Karpas-422 (cell line): Measurements from ENCODE around the gene ODF4. TPM values are rescaled to one million over a fixed set of nuclear protein-coding genes. Genes with fewer than 3 reads are reported as not detected.

Experiments
- DNase-seq: peaks from one replicate; pipeline ENCODE4 v3.0.0-alpha.2; 2015
- H2AFZ ChIP-seq: fragments of 200-600 bp; sonication (generic); 2 replicates; pipeline ENCODE4 v1.6.1; 2014; ENCODE audit warnings: antibody characterized with exemption, low read length, mixed read lengths
- H3K27ac ChIP-seq: fragments of 200-600 bp; sonication (generic); 2 replicates; pipeline ENCODE4 v1.5.1; 2014; ENCODE audit warnings: mild to moderate bottlenecking, low read length, moderate library complexity
- H3K27me3 ChIP-seq: fragments of 200-600 bp; sonication (generic); 2 replicates; pipeline ENCODE4 v1.6.1; 2014; ENCODE audit warnings: low read length, mixed read lengths
- H3K36me3 ChIP-seq: fragments of 200-600 bp; sonication (generic); 2 replicates; pipeline ENCODE4 v1.6.1; 2014; ENCODE audit warnings: low read length, mixed read lengths; ENCODE audit not compliant: insufficient read depth
- H3K4me1 ChIP-seq: fragments of 200-600 bp; sonication (generic); 2 replicates; pipeline ENCODE4 v1.6.1; 2014; ENCODE audit warnings: mild to moderate bottlenecking, low read length, mixed read lengths
- H3K4me2 ChIP-seq: fragments of 200-600 bp; sonication (generic); 2 replicates; pipeline ENCODE4 v1.6.1; 2014; ENCODE audit warnings: low read length, low read depth, mild to moderate bottlenecking; ENCODE audit not compliant: poor library complexity, severe bottlenecking
- H3K4me3 ChIP-seq: fragments of 200-600 bp; sonication (generic); 2 replicates; pipeline ENCODE4 v1.5.1; 2014; ENCODE audit warnings: mild to moderate bottlenecking, antibody characterized with exemption, low read length, mixed read lengths
- H3K79me2 ChIP-seq: fragments of 200-600 bp; sonication (generic); 2 replicates; pipeline ENCODE4 v1.6.1; 2014; ENCODE audit warnings: mild to moderate bottlenecking, low read length, mixed read lengths
- H3K9ac ChIP-seq: fragments of 200-600 bp; sonication (generic); 2 replicates; pipeline ENCODE4 v1.6.0; 2014; ENCODE audit warnings: low read length
- H3K9me2 ChIP-seq: fragments of 200-600 bp; sonication (generic), shearing (Covaris generic); replicated peaks from 2 replicates; pipeline ENCODE4 v1.6.0; 2014; ENCODE audit warnings: mild to moderate bottlenecking, low read length, moderate library complexity; ENCODE audit not compliant: insufficient read depth
- H3K9me3 ChIP-seq: fragments of 300-700, 200-600 bp; sonication (generic); 2 replicates; pipeline ENCODE4 v1.6.1; 2014; ENCODE audit warnings: low read length, mixed read lengths
- H4K20me1 ChIP-seq: fragments of 200-600 bp; sonication (generic); 2 replicates; pipeline ENCODE4 v1.6.1; 2014; ENCODE audit warnings: mild to moderate bottlenecking, antibody characterized with exemption, low read length, low read depth; ENCODE audit not compliant: insufficient read depth
- total RNA-seq: library from RNA; depleted of rRNA; stranded (reverse); fragments of >200 nt; shearing (Covaris generic); gene quantifications from 2 replicates; pipeline ENCODE4 v1.2.3, GENCODE V29; 2014; ENCODE audit warnings: low replicate concordance

Gene ODF4
- total RNA-seq, 1 experiment from 2014 or later, result not detected

DNA sequence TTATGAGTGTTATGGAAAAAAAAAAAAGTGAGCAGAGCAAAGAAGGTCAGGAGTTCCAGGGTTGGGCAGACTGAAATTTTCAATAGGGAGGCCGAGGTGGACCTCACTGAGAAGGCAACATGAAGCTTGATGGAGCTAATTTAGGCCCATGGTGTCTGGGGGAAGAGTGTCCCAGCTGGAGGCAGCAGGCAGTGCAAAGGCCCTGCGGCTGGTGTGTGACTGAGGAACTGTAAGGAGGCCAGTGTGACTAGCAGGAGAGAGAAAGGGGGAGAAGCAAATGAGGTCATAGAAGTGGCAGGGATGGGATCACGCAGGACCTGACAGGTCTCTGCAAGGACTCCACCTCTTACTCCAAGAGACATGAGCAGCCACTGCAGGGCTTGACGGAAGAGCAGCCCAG is 19.4 kb upstream of the ODF4 start:
- Histone ChIP-seq H3K9me3 (no peaks in the 10 kb centered on the region), H3K27me3 (no peaks in the 10 kb centered on the region), H3K36me3 (no peaks in the 10 kb centered on the region), H2AFZ (no peak overlapping the region), H3K79me2 (no peaks in the 10 kb centered on the region), H3K4me3 (no peak overlapping the region), H3K4me1 (no peaks in the 10 kb centered on the region), H3K27ac (no peak overlapping the region), H3K4me2 (no peak overlapping the region), H3K9me2 (no peaks in the 10 kb centered on the region), H4K20me1 (no peaks in the 10 kb centered on the region), H3K9ac (no peak overlapping the region)
- DNase-seq, result no peak

DNA sequence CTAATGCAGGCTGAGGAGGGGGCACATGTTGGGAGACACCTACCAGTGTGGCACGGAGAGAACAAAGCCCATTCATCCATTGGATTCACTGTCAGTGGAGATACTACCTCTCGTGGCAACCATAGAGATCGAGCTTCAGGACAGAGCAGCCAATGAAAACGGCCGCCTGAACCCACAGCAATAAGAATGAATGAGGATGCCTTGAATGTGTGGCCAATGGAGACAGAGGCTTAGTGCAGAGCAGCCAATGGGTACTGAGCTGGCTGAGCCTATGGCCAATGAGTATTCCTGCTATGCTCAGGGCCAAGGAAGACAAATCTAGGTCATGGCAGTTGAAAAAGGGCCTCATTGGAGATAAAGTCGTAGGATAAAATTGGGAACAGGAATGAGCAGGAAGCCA is 18.6 kb upstream of the ODF4 start:
- no peaks in the 10 kb centered on the region for H4K20me1 ChIP-seq
- peak; percentile 79 for DNase-seq
- H3K9ac ChIP-seq, result no peak overlapping the region
- no peaks in the 10 kb centered on the region for H3K79me2 ChIP-seq
- no peaks in the 10 kb centered on the region for H3K9me3 ChIP-seq
- no peaks in the 10 kb centered on the region for H3K4me1 ChIP-seq
- H3K4me2 ChIP-seq, result no peak overlapping the region
- no peaks in the 10 kb centered on the region for H3K9me2 ChIP-seq
- no peak overlapping the region for H3K4me3 ChIP-seq
- no peaks in the 10 kb centered on the region for H3K27me3 ChIP-seq
- H3K36me3 ChIP-seq, result no peaks in the 10 kb centered on the region
- no peak overlapping the region for H3K27ac ChIP-seq
- no peak overlapping the region for H2AFZ ChIP-seq

DNA sequence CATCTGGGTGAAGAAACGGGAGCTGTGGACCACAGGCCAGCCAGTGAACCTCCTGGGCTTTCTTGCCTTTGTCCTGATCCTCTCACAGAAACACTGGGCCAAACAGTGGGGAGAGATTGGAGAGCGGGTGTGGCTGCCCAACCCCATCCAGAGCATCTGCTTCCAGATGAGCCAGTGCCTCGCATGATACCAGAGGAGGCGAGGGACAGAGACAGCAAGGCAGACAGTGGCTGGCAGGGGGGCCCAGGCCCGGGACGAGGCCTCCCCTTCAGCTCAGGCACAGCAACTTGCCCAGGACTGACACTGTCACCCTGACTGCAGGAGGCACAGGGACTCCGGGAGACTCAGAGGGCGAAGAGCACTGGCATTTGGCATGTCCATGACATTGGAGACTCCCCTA is 17.6 kb upstream of the ODF4 start:
- no peak for DNase-seq
- Histone ChIP-seq H3K27ac (no peak overlapping the region), H3K27me3 (no peaks in the 10 kb centered on the region), H3K9me3 (no peaks in the 10 kb centered on the region), H3K4me1 (no peaks in the 10 kb centered on the region), H3K79me2 (no peaks in the 10 kb centered on the region), H2AFZ (no peak overlapping the region), H3K9me2 (no peaks in the 10 kb centered on the region), H3K4me3 (no peak overlapping the region), H3K9ac (no peak overlapping the region), H3K36me3 (no peaks in the 10 kb centered on the region), H4K20me1 (no peaks in the 10 kb centered on the region), H3K4me2 (no peak overlapping the region)

DNA sequence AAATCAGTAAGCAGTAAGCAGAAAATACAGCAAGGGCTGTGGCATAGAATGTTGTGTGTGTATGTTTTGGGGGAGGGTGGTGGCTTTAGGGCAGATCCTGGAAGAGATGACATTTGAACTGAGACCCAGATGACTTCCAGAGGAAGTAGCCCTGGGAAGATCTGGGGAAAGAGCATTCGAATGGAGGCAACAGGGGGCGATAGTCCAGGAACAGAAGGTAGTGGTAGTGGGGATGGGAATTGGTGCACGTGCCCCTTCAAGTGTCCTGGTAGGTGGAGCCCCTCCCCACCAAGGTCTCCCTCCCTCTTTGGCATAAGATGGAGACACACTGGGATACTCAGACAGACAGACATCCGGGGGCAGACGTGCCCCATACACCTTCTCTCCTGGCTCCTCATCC is 15.5 kb upstream of the ODF4 start:
- Histone ChIP-seq H2AFZ (no peak overlapping the region), H3K27me3 (no peaks in the 10 kb centered on the region), H3K36me3 (no peaks in the 10 kb centered on the region), H3K79me2 (no peaks in the 10 kb centered on the region), H3K9me3 (no peaks in the 10 kb centered on the region), H3K4me2 (no peak overlapping the region), H3K9ac (no peak overlapping the region), H3K9me2 (no peaks in the 10 kb centered on the region), H3K4me3 (no peak overlapping the region), H3K27ac (no peak overlapping the region), H4K20me1 (no peaks in the 10 kb centered on the region), H3K4me1 (no peaks in the 10 kb centered on the region)
- DNase-seq, result peak; percentile 39

DNA sequence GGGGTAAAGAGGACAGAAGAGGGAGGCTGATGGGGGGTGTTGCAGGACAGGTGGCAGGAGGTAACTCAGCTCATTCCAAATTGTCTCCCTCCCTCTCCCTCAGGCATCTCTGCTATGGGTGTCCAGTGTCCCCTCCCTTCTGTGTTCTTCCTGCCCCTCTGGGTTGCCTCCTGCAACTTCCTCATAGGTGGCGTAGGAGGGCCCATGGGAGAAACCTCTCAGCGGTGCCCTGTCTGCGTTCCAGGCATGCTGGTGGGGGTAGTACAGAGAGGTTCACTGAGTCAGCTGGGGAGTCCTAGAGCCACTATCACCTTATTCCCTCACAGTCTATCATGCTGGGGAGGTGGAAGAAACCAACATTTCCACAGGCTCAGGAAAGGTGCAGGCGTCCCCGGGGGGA is 14.7 kb upstream of the ODF4 start:
- no peak overlapping the region for H3K4me3 ChIP-seq
- DNase-seq, result peak; percentile 41

DNA sequence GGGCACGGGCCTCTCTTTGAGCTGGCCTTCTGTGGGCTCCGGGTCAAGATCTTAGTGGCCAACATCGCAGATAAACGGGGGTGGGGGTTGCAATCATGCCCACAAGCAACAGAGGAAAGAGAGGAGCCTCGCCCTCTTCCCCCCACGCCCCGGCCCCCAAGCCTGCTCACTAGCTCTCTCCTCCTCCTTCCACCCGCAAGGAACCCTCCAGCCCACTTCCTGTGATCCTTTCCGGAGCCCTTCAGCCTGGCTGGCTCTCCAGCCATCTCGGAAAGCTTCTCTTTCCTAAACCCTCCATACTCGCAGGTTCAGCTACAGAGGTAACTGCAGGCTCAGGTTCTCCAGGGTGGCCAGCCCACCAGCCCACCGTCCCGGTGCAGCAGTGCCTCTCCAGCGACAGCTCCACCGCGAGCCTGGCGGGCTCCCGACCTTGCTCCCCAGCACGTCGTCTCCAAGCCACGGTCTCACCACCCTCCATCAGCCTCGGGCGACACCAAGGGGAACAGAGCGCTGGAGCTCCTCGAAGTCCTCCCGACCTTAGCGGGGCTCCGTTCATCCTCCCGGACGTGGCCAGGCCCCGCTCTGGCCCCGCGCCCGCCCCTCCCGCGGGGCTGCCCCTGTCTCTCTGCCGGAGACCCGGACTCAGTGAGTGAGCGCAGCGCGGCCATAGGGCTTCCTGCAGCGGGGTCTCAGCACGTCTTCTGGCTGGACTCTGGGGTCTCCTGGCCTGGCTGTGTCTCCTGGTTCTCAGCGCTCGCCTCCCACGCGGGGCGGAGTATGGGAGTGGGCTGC is 12.9 kb upstream of the ODF4 start:
- Histone ChIP-seq H4K20me1 (no peaks in the 10 kb centered on the region), H3K9ac (no peak overlapping the region), H3K4me2 (no peak overlapping the region), H3K27me3 (no peaks in the 10 kb centered on the region), H3K4me3 (no peak overlapping the region), H3K36me3 (no peaks in the 10 kb centered on the region), H3K9me2 (no peaks in the 10 kb centered on the region), H3K79me2 (no peaks in the 10 kb centered on the region), H3K4me1 (no peaks in the 10 kb centered on the region), H3K27ac (no peak overlapping the region), H3K9me3 (no peaks in the 10 kb centered on the region), H2AFZ (no peak overlapping the region)
- no peak for DNase-seq

More for the DNA sequence above, 14.7 kb upstream of the ODF4 start:
- no peaks in the 10 kb centered on the region for H3K9me2 ChIP-seq
- H3K27me3 ChIP-seq, result no peaks in the 10 kb centered on the region
- no peak overlapping the region for H3K27ac ChIP-seq
- no peak overlapping the region for H3K4me2 ChIP-seq
- H3K9ac ChIP-seq, result no peak overlapping the region
- no peaks in the 10 kb centered on the region for H3K36me3 ChIP-seq
- H3K79me2 ChIP-seq, result no peaks in the 10 kb centered on the region
- no peaks in the 10 kb centered on the region for H4K20me1 ChIP-seq
- H2AFZ ChIP-seq, result no peak overlapping the region
- H3K4me1 ChIP-seq, result no peaks in the 10 kb centered on the region
- H3K9me3 ChIP-seq, result no peaks in the 10 kb centered on the region

DNA sequence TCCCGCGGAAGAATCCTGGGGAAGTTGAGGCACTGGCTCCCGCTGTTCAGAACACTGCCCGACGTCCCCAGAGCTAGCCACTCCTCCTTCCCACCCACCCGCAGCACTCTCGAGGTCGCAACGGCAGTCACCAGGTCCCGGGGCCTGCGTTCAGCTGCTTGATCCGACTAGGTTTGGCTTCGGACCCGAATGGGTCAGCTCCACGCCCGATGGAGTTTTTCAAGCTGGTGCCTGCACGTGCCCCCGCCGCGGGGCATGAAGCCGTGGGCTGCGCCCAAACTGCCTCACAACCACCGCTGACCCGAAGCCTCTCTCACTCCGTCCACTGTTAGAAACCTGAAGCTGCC is 12.4 kb upstream of the ODF4 start:
- no peak overlapping the region for H3K9ac ChIP-seq
- no peaks in the 10 kb centered on the region for H3K36me3 ChIP-seq
- H3K4me3 ChIP-seq, result no peak overlapping the region
- H3K9me2 ChIP-seq, result no peaks in the 10 kb centered on the region
- no peaks in the 10 kb centered on the region for H3K4me1 ChIP-seq
- no peaks in the 10 kb centered on the region for H4K20me1 ChIP-seq
- no peaks in the 10 kb centered on the region for H3K9me3 ChIP-seq
- DNase-seq, result no peak
- H3K79me2 ChIP-seq, result no peaks in the 10 kb centered on the region
- H2AFZ ChIP-seq, result no peak overlapping the region
- no peak overlapping the region for H3K4me2 ChIP-seq
- no peak overlapping the region for H3K27ac ChIP-seq
- no peaks in the 10 kb centered on the region for H3K27me3 ChIP-seq

DNA sequence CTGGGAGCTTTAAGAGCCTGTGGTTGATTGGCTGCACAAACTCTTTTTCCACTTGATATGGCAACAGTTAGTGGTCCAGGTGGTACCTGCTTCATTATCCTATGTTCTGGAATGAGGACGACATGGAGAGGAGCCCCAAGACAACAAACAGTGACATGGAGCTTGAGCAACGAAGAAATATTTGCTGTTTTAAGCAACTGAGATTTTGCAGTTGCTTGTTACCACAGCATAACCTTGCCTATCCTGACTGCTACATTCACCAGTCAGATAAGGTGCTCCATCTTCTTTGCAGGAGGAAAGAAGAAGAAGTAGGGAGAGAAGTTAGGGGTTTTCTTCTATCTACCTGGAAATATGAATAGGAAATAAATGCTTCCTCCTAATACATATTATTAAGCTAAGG is 7.5 kb upstream of the ODF4 start:
- Histone ChIP-seq H3K9me2 (no peaks in the 10 kb centered on the region), H3K9me3 (no peaks in the 10 kb centered on the region), H3K27me3 (no peaks in the 10 kb centered on the region), H3K4me3 (no peak overlapping the region), H3K9ac (no peak overlapping the region), H4K20me1 (no peaks in the 10 kb centered on the region), H3K4me1 (no peaks in the 10 kb centered on the region), H3K79me2 (no peaks in the 10 kb centered on the region), H2AFZ (no peak overlapping the region), H3K27ac (no peak overlapping the region), H3K36me3 (no peaks in the 10 kb centered on the region), H3K4me2 (no peak overlapping the region)
- no peak for DNase-seq
